Pancreas (tissue), 10 donors: Measurements from ENCODE around the gene ANKRD33B. TPM values are rescaled to one million over a fixed set of nuclear protein-coding genes. Genes with fewer than 3 reads are reported as not detected.
A peak's percentile ranks its signal among the peaks of the same experiment; 100 is the strongest.

ENCODE experiments used
- ATAC-seq, 4 donors: fragments of 200-7000 bp; cut with Tn5 transposase; one replicate each; pipeline versions ENCODE4 v1.8.0 to v1.9.1; 2020; ENCODE audit warnings: mild to moderate bottlenecking in 4 of 4, moderate library complexity in 4 of 4
- DNase-seq, 6 donors: peaks; one replicate each; pipeline ENCODE4 v3.0.0-alpha.2; 2020
- FAIRE-seq: peaks from 2 replicates; lab custom pipeline; 2012; peaks lifted over from hg19 to GRCh38; lab: Jason Lieb, UNC
- H3K27ac ChIP-seq, 4 donors: fragments of 200-600 bp; sonication (generic); 1 replicate in 3 of 4; 2 replicates in 1 of 4; pipeline versions ENCODE4 v1.5.0 to v1.8.0; 2020
- H3K27me3 ChIP-seq, 4 donors: fragments of 200-600 bp; one replicate each; pipeline ENCODE4 v1.8.0; 2021
- H3K36me3 ChIP-seq, 3 donors: fragments of 200-600 bp; sonication (generic) in 1 of 3; one replicate each; pipeline versions ENCODE4 v1.5.0 to v1.8.0; 2020 to 2021
- H3K4me1 ChIP-seq, 3 donors: fragments of 200-600 bp; one replicate each; pipeline ENCODE4 v1.8.0; 2021
- H3K4me3 ChIP-seq, 4 donors: fragments of 200-600 bp; sonication (generic) in 2 of 4; one replicate each; pipeline versions ENCODE4 v1.5.0 to v1.8.0; 2020 to 2021
- H3K9me3 ChIP-seq, 4 donors: fragments of 200-600 bp; one replicate each; pipeline ENCODE4 v1.8.0; 2021
- WGBS, 2 donors: extraction: QIAGEN DNeasy Blood & Tissue Kit; methylation state at CpG; one replicate each; pipeline ENCODE4 v1.1.7; 2013; 5-methylcytosine and 5-hydroxymethylcytosine counted together
- intact Hi-C, 3 donors: fragments of 100-400 bp; cut with DNase I; formaldehyde crosslinking; loops; one replicate each; pipeline versions ENCODE4 v1.11.1 to v1.14.2; 2022
- polyA plus RNA-seq, 2 donors: library from polyadenylated mRNA; stranded (reverse); fragments of 200-250 nt; gene quantifications; one replicate each; pipeline ENCODE4 v1.2.3, GENCODE V29; 2013
- total RNA-seq, 6 donors: library from RNA; stranded (reverse); fragmentation: NEBNext Ultra II Directional in 4 of 6; extraction: Animal tissue kit (Norgen Biotek cat#: 25700) in 4 of 6; gene quantifications; one replicate each; pipeline versions ENCODE4 v1.2.1 to v1.2.4, GENCODE V29; 2021 to 2023
- TF ChIP-seq, protein P1 (sequence below), 4 donors: fragments of 200-600 bp; sonication (generic) in 3 of 4; IDR thresholded peaks; one replicate each; pipeline versions ENCODE4 v1.5.0 to v1.8.0; 2021; ENCODE audit warnings: antibody characterized with exemption in 4 of 4
- donor health status: healthy with polysubstance abuse.
- donor health status: DM: no; HTN: no; CAD: no; lungs with moderate emphysema.
- donor health status: DM: no; HTN: no; CAD: no.
- donor health status: control.
- donor health status: control.
- donor health status: Bipolar disorder and iron deficiency.
- donor health status: DM: yes; HTN: yes; CAD: no.
- donor health status: DM: no; HTN: no; CAD: no.
- donor health status: DM: no; HTN: no; CAD: no.
- donor health status: DM: yes; HTN: yes; CAD: no.

Gene ANKRD33B
- total and polyA plus RNA-seq, 8 donors, result 0.57 to 2.7 (median 1.1) TPM

DNA sequence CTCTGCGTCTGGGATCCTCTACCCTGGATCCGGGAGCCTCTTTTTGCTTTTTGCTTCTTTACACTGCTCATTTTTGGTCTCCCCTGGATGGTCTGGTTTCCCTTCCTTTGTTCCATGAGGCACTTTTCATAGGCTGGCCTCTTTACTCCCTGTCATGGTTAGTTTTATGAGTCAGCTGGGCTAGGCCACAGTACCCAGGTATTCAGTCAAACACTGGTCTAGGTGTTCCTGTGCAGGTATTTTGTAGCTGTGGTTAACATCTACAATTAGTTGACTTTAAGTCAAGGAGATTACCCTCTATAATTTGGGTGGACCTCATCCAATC lies 17.5 kb downstream of the ANKRD33B start:
- FAIRE-seq (no peak), DNase-seq (no peak), ATAC-seq (no peak)
- Histone ChIP-seq H3K27me3 (no peaks in the 10 kb centered on the region), H3K9me3 (no peaks in the 10 kb centered on the region), H3K4me1 (no peaks in the 10 kb centered on the region), H3K36me3 (no peaks in the 10 kb centered on the region), H3K27ac (no peak overlapping the region), H3K4me3 (no peak overlapping the region)
- TF ChIP-seq, protein P1, sequence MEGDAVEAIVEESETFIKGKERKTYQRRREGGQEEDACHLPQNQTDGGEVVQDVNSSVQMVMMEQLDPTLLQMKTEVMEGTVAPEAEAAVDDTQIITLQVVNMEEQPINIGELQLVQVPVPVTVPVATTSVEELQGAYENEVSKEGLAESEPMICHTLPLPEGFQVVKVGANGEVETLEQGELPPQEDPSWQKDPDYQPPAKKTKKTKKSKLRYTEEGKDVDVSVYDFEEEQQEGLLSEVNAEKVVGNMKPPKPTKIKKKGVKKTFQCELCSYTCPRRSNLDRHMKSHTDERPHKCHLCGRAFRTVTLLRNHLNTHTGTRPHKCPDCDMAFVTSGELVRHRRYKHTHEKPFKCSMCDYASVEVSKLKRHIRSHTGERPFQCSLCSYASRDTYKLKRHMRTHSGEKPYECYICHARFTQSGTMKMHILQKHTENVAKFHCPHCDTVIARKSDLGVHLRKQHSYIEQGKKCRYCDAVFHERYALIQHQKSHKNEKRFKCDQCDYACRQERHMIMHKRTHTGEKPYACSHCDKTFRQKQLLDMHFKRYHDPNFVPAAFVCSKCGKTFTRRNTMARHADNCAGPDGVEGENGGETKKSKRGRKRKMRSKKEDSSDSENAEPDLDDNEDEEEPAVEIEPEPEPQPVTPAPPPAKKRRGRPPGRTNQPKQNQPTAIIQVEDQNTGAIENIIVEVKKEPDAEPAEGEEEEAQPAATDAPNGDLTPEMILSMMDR (IDR thresholded peaks at IDR 0.05), result no peak
- WGBS, 2 donors, result 95 to 100% methylated on average over 2 of the region's 2 CpGs
- intact Hi-C loops, result no loop called here

- H3K4me1 ChIP-seq, result no peaks in the 10 kb centered on the region
- H3K4me3 ChIP-seq, result no peak overlapping the region
- intact Hi-C loops, result no loop called here
- 79 to 83% methylated on average over 7 of the region's 7 CpGs for WGBS, 2 donors
- TF ChIP-seq, protein P1 (IDR thresholded peaks at IDR 0.05), result no peak
- FAIRE-seq (no peak), ATAC-seq (peak in 1 of 4 donors; percentile 17), DNase-seq (no peak)
- no peak overlapping the region for H3K27ac ChIP-seq
- H3K36me3 ChIP-seq, result no peaks in the 10 kb centered on the region
- H3K27me3 ChIP-seq, result no peaks in the 10 kb centered on the region
- H3K9me3 ChIP-seq, result no peaks in the 10 kb centered on the region
Measured at GRCh38 chr5:10581867-10582511, 18.1 kb downstream of the ANKRD33B start.

DNA sequence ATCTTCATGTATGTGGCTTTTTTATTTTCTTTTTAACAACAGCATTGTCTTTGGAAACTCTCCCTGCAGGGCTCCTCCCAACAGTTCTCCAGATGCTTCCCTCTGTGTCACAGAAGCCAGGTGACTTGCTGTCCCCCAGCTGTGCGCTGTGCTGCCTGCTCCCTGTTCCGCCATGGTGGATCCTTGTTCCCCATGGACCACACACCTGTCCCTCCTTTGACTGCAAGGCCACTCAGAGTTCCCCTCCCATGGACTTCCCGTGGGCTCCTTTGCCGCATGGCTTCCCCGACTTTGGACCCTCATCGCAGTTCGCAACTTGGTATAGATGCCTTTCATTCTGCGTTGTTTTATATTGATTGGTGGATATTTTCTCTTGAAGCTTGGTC lies 18.6 kb downstream of the ANKRD33B start:
- Histone ChIP-seq H3K36me3 (no peaks in the 10 kb centered on the region), H3K4me3 (no peak overlapping the region), H3K9me3 (no peaks in the 10 kb centered on the region), H3K4me1 (no peaks in the 10 kb centered on the region), H3K27ac (no peak overlapping the region), H3K27me3 (no peaks in the 10 kb centered on the region)
- ATAC-seq, result no peak
- TF ChIP-seq, protein P1 (IDR thresholded peaks at IDR 0.05), result no peak
- 91 to 92% methylated on average over 8 of the region's 8 CpGs for WGBS, 2 donors
- no peak for FAIRE-seq
- no peak for DNase-seq
- intact Hi-C loops, result no loop called here

DNA sequence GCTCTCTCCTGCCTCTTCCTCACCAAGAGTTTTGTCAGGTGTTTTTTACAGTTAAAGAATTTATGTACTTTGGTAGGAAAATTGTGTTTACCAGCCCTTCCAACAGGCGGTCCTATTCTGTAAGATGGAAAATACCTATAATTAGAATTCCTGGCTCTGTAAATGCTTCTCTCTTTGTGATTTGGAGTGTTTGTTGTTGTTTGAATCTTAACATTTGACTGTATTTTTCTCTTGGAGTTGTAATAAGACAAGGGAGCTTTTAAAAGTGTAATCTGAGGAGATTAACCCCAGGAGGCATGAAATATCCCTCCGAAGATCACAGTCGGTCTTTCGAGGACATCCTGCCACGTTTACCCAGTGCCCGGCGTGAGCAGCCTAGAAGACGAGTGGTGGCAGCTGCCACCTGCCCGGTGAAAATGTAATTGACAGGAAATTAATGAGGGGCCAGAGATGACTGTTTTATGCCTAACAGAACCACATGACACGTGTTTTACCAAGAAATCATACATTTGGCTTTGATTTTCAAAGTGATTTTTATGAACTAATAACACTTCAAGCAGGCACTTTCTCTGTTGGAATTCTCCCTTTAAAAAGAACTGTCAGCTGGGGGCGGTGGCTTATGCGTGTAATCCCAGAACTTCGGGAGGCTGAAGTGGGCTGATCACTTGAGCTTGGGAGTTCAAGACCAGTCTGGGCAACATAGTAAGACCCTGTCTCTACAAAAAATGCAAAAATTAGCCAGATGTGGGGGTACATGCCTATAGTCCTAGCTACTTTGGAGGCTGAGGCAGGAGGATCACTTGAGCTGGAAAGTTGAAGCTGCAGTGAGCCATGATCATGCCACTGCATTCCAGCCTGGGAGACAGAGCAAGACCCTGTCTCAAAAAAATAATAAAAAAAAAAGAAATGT lies 20.0 kb downstream of the ANKRD33B start:
- Histone ChIP-seq H3K4me3 (no peak overlapping the region), H3K9me3 (no peaks in the 10 kb centered on the region), H3K27me3 (no peaks in the 10 kb centered on the region), H3K36me3 (no peaks in the 10 kb centered on the region), H3K4me1 (no peaks in the 10 kb centered on the region), H3K27ac (no peak overlapping the region)
- ATAC-seq (no peak), FAIRE-seq (no peak), DNase-seq (no peak)
- TF ChIP-seq, protein P1 (IDR thresholded peaks at IDR 0.05), result no peak
- intact Hi-C loops, result no loop called here
- 38 to 40% methylated on average over 13 of the region's 13 CpGs for WGBS, 2 donors
